ENCODE data around the gene FGF14. TPM values are rescaled to one million over a fixed set of nuclear protein-coding genes. Genes with fewer than 3 reads are reported as not detected.
"Not testable (repeated sequence)": the region's sequence is repeated elsewhere in the genome, so short reads cannot be mapped to it uniquely, and the experiment has no call there.

Gene FGF14
- total RNA-seq, 1 donor from 2014 or later, result 2.9 TPM

GRCh38 chr13:101846249-101846648, 555.6 kb downstream of the FGF14 start:
- Histone ChIP-seq H3K27ac (replicated peaks) (no peak overlapping the region), H3K4me1 (no peaks in the 10 kb centered on the region), H3K27me3 (ENCODE audit: low read depth) (no peaks in the 10 kb centered on the region), H3K36me3 (no peaks in the 10 kb centered on the region), H3K4me3 (no peak overlapping the region), H3K9me3 (replicated peaks) (no peaks in the 10 kb centered on the region)
- no peak for TF ChIP-seq CTCF (IDR thresholded peaks at IDR 0.05; ENCODE audit: borderline replicate concordance)
- DNase-seq, result no peak
- intact Hi-C loops (cut with micrococcal nuclease), result no loop called here

- Histone ChIP-seq H3K4me3 (no peak overlapping the region), H3K27me3 (ENCODE audit: low read depth) (no peaks in the 10 kb centered on the region), H3K27ac (replicated peaks) (no peak overlapping the region), H3K4me1 (no peaks in the 10 kb centered on the region), H3K36me3 (no peaks in the 10 kb centered on the region), H3K9me3 (replicated peaks) (no peaks in the 10 kb centered on the region)
- TF ChIP-seq CTCF (IDR thresholded peaks at IDR 0.05; ENCODE audit: borderline replicate concordance), result no peak
- intact Hi-C loops (cut with micrococcal nuclease), result no loop called here
- no peak for DNase-seq
Measured at GRCh38 chr13:101845245-101846020, 556.4 kb downstream of the FGF14 start.

- H3K4me1 ChIP-seq, result no peaks in the 10 kb centered on the region
Measured at GRCh38 chr13:101841698-101842097, 560.1 kb downstream of the FGF14 start.

GRCh38 chr13:101838323-101838722, 563.5 kb downstream of the FGF14 start:
- no peak for TF ChIP-seq CTCF (IDR thresholded peaks at IDR 0.05; ENCODE audit: borderline replicate concordance)
- intact Hi-C loops (cut with micrococcal nuclease), result no loop called here
- Histone ChIP-seq H3K27me3 (ENCODE audit: low read depth) (no peaks in the 10 kb centered on the region), H3K4me1 (peaks cover 5% of the 10 kb centered on the region), H3K4me3 (no peak overlapping the region), H3K9me3 (replicated peaks) (no peaks in the 10 kb centered on the region), H3K27ac (replicated peaks) (no peak overlapping the region), H3K36me3 (no peaks in the 10 kb centered on the region)
- no peak for DNase-seq

More at GRCh38 chr13:101841698-101842097, 560.1 kb downstream of the FGF14 start:
- Histone ChIP-seq H3K9me3 (replicated peaks) (no peaks in the 10 kb centered on the region), H3K36me3 (no peaks in the 10 kb centered on the region), H3K27me3 (ENCODE audit: low read depth) (no peaks in the 10 kb centered on the region), H3K27ac (replicated peaks) (no peak overlapping the region), H3K4me3 (no peak overlapping the region)
- DNase-seq, result no peak
- TF ChIP-seq CTCF (IDR thresholded peaks at IDR 0.05; ENCODE audit: borderline replicate concordance), result no peak
- intact Hi-C loops (cut with micrococcal nuclease), result no loop called here

- H3K36me3 ChIP-seq; intact Hi-C loops (cut with micrococcal nuclease); H3K27ac ChIP-seq (replicated peaks); H3K27me3 ChIP-seq (ENCODE audit: low read depth); H3K4me1 ChIP-seq; H3K4me3 ChIP-seq; H3K9me3 ChIP-seq (replicated peaks); DNase-seq: not testable (repeated sequence)
Measured at GRCh38 chr13:101837778-101838177, 564.1 kb downstream of the FGF14 start.

GRCh38 chr13:101837288-101837687, 564.6 kb downstream of the FGF14 start:
- Histone ChIP-seq H3K9me3 (replicated peaks) (no peaks in the 10 kb centered on the region), H3K36me3 (no peaks in the 10 kb centered on the region), H3K4me1 (peaks cover 5% of the 10 kb centered on the region), H3K27me3 (ENCODE audit: low read depth) (no peaks in the 10 kb centered on the region), H3K27ac (replicated peaks) (no peak overlapping the region), H3K4me3 (no peak overlapping the region)
- intact Hi-C loops (cut with micrococcal nuclease), result no loop called here
- no peak for DNase-seq
- no peak for TF ChIP-seq CTCF (IDR thresholded peaks at IDR 0.05; ENCODE audit: borderline replicate concordance)
